Forelimb muscle (tissue), 1 donor: ENCODE measurements around the gene FOXP1. TPM values are rescaled to one million over a fixed set of nuclear protein-coding genes. Genes with fewer than 3 reads are reported as not detected.

Experiments used
- DNase-seq: peaks from one replicate; pipeline ENCODE4 v3.0.0-alpha.2; 2013; ENCODE audit warnings: low read depth
- polyA plus RNA-seq: library from polyadenylated mRNA; unstranded; fragments of 120-200 nt; gene quantifications from one replicate; pipeline ENCODE4 v1.2.1, GENCODE V29; 2013; ENCODE audit not compliant: insufficient read length

The FOXP1 gene
- polyA plus RNA-seq, 1 donor, result 15.8 TPM

- no peak for DNase-seq
Observed at GRCh38 chr3:70930066-70930465, 653.5 kb downstream of the FOXP1 start.

- DNase-seq, result no peak
Observed at GRCh38 chr3:70927239-70927638, 656.3 kb downstream of the FOXP1 start.

GRCh38 chr3:70926835-70927234 lies 656.7 kb downstream of the FOXP1 start:
- DNase-seq, result no peak

GRCh38 chr3:70919661-70920060 lies 663.9 kb downstream of the FOXP1 start:
- DNase-seq, result no peak

GRCh38 chr3:70919091-70919490 lies 664.4 kb downstream of the FOXP1 start:
- no peak for DNase-seq

GRCh38 chr3:70916375-70917055 lies 667.0 kb downstream of the FOXP1 start:
- no peak for DNase-seq

- no peak for DNase-seq
Observed at GRCh38 chr3:70914862-70915261, 668.7 kb downstream of the FOXP1 start.

- DNase-seq, result no peak
Observed at GRCh38 chr3:70911719-70912118, 671.8 kb downstream of the FOXP1 start.

GRCh38 chr3:70905491-70905890 lies 678.0 kb downstream of the FOXP1 start:
- no peak for DNase-seq

Other genes with a start within 250 kb of the FOXP1 start
- 7.9 TPM for gene EIF4E3, start 141.7 kb upstream of the FOXP1 start, polyA plus RNA-seq
- gene GPR27, start 170.1 kb upstream of the FOXP1 start, polyA plus RNA-seq, result 3.0 TPM
- 0.11 TPM for gene PROK2, start 201.4 kb upstream of the FOXP1 start, polyA plus RNA-seq